Endodermal cell (in vitro differentiated cells): ENCODE measurements around the gene REXO5. TPM values are rescaled to one million over a fixed set of nuclear protein-coding genes. Genes with fewer than 3 reads are reported as not detected.

Experiments
- DNase-seq: peaks from one replicate; pipeline ENCODE4 v3.0.0-alpha.2; 2017
- H3K27ac ChIP-seq: 2 replicates; pipeline ENCODE4 v1.5.1; 2013; ENCODE audit warnings: mild to moderate bottlenecking, low read depth, low read length, moderate library complexity
- H3K27me3 ChIP-seq: 2 replicates; pipeline ENCODE4 v1.6.1; 2013; ENCODE audit warnings: mild to moderate bottlenecking, low read length, moderate library complexity; ENCODE audit not compliant: insufficient read depth, control insufficient read depth, poor library complexity, severe bottlenecking
- H3K36me3 ChIP-seq: 2 replicates; pipeline ENCODE4 v1.7.0; 2013; ENCODE audit warnings: mild to moderate bottlenecking, low read length, moderate library complexity; ENCODE audit not compliant: control insufficient read depth, insufficient read depth
- H3K4me1 ChIP-seq: one replicate; pipeline ENCODE4 v1.7.0; 2013; ENCODE audit warnings: low read length; ENCODE audit not compliant: control insufficient read depth, insufficient read depth
- H3K4me3 ChIP-seq: 2 replicates; pipeline ENCODE4 v1.5.1; 2013; ENCODE audit warnings: mild to moderate bottlenecking, low read length, moderate library complexity
- H3K9ac ChIP-seq: 2 replicates; pipeline ENCODE4 v1.6.1; 2013; ENCODE audit warnings: mild to moderate bottlenecking, low read length, moderate library complexity; ENCODE audit not compliant: poor library complexity, severe bottlenecking; ENCODE audit errors: extremely low read depth
- H3K9me3 ChIP-seq: 2 replicates; pipeline ENCODE4 v1.6.1; 2013; ENCODE audit warnings: mild to moderate bottlenecking, low read length, moderate library complexity; ENCODE audit not compliant: control insufficient read depth
- H3K27ac Mint-ChIP-seq: 2 replicates; pipeline ENCODE4 v1.8.0; 2020; ENCODE audit warnings: mixed read lengths
- H3K27me3 Mint-ChIP-seq: 2 replicates; pipeline ENCODE4 v1.8.0; 2021; ENCODE audit warnings: mild to moderate bottlenecking, mixed read lengths; ENCODE audit not compliant: insufficient read depth
- H3K36me3 Mint-ChIP-seq: 2 replicates; pipeline ENCODE4 v1.8.0; 2020; ENCODE audit warnings: low read depth, mixed read lengths
- H3K4me1 Mint-ChIP-seq: 2 replicates; pipeline ENCODE4 v1.8.0; 2020; ENCODE audit warnings: mixed read lengths
- H3K4me3 Mint-ChIP-seq: 2 replicates; pipeline ENCODE4 v1.8.0; 2020; ENCODE audit warnings: mild to moderate bottlenecking, moderate library complexity, mixed read lengths
- H3K9me3 Mint-ChIP-seq: 2 replicates; pipeline ENCODE4 v1.8.0; 2020; ENCODE audit warnings: mild to moderate bottlenecking, mixed read lengths
- WGBS, 2 experiments: methylation state at CpG; one replicate each; pipeline versions ENCODE4 v1.1.5 to v1.1.7; 2013; ENCODE audit warnings: missing lambda C conversion rate in 2 of 2, mixed read lengths in 1 of 2; ENCODE audit not compliant: insufficient coverage in 1 of 2, insufficient read length in 1 of 2; 5-methylcytosine and 5-hydroxymethylcytosine counted together
- total RNA-seq, 2 donors: library from RNA; stranded (reverse); fragmentation: NEBNext Ultra II Directional in 1 of 2; extraction: Animal tissue kit (Norgen Biotek cat#: 25700) in 1 of 2; gene quantifications; 2 replicates in 1 of 2; 3 replicates in 1 of 2; pipeline ENCODE4 v1.2.1, GENCODE V29; 2021
- TF ChIP-seq, protein P1 (sequence below): fragments of 200-600 bp; sonication (generic); conservative IDR thresholded peaks from 2 replicates; pipeline ENCODE4 v1.5.0; 2021; ENCODE audit warnings: antibody characterized with exemption, mild to moderate bottlenecking

Gene REXO5
- total RNA-seq, 2 donors from 2014 or later, result 4.3 to 10.2 TPM

GRCh38 chr16:20871941-20872815 is 65.9 kb downstream of the REXO5 start:
- H3K27ac Mint-ChIP-seq, result no peak overlapping the region
- TF ChIP-seq, protein P1, sequence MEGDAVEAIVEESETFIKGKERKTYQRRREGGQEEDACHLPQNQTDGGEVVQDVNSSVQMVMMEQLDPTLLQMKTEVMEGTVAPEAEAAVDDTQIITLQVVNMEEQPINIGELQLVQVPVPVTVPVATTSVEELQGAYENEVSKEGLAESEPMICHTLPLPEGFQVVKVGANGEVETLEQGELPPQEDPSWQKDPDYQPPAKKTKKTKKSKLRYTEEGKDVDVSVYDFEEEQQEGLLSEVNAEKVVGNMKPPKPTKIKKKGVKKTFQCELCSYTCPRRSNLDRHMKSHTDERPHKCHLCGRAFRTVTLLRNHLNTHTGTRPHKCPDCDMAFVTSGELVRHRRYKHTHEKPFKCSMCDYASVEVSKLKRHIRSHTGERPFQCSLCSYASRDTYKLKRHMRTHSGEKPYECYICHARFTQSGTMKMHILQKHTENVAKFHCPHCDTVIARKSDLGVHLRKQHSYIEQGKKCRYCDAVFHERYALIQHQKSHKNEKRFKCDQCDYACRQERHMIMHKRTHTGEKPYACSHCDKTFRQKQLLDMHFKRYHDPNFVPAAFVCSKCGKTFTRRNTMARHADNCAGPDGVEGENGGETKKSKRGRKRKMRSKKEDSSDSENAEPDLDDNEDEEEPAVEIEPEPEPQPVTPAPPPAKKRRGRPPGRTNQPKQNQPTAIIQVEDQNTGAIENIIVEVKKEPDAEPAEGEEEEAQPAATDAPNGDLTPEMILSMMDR, result no peak
- H3K4me3 Mint-ChIP-seq, result no peak overlapping the region

GRCh38 chr16:20873331-20873730 is 67.0 kb downstream of the REXO5 start:
- no peak overlapping the region for H3K9ac ChIP-seq
- Mint-ChIP-seq H3K27ac (no peak overlapping the region), H3K36me3 (peaks cover 7% of the 10 kb centered on the region)

More at GRCh38 chr16:20871941-20872815, 65.9 kb downstream of the REXO5 start:
- H3K9me3 ChIP-seq, result no peaks in the 10 kb centered on the region
- H3K4me3 ChIP-seq, result no peak overlapping the region
- peaks cover 29% of the 10 kb centered on the region for H3K4me1 ChIP-seq
- 77 to 86% methylated on average over 5 to 9 of the region's 9 CpGs for WGBS, 2 experiments
- H3K27ac ChIP-seq, result no peak overlapping the region
- no peaks in the 10 kb centered on the region for H3K27me3 ChIP-seq
- Mint-ChIP-seq H3K4me1 (peaks cover 56% of the 10 kb centered on the region), H3K27me3 (no peaks in the 10 kb centered on the region), H3K36me3 (peaks cover 5% of the 10 kb centered on the region), H3K9me3 (no peaks in the 10 kb centered on the region)
- no peak overlapping the region for H3K9ac ChIP-seq
- peaks cover 2% of the 10 kb centered on the region for H3K36me3 ChIP-seq
- DNase-seq, result no peak

DNA sequence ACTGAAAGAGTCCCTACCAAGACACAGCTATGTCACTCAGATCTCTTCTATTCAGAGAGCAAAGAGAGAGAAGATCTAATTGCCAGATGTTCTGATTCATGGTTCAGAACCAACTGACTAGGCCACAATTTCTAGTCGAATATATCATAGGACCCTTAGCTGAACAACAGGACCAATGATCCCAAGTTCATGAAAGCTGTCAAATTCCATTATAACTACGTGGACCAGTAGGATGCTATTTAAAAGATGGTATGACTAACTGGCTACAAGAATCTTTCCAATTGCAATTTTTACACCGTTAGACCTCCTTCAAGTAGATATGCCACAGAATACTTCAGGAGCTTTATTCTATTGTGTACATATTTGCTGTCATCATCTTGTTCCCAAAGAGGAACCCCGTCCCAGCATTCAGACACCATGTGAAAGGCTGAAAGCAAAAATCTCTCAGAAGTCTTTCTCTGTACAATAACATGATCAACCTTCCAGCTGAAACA is 67.8 kb downstream of the REXO5 start:
- H3K4me3 Mint-ChIP-seq, result no peak overlapping the region
- H3K27ac Mint-ChIP-seq, result no peak overlapping the region
- H3K4me1 Mint-ChIP-seq, result peaks cover 61% of the 10 kb centered on the region
- no peak overlapping the region for H3K27ac ChIP-seq
- H3K36me3 Mint-ChIP-seq, result peaks cover 7% of the 10 kb centered on the region
- DNase-seq, result no peak
- peaks cover 34% of the 10 kb centered on the region for H3K4me1 ChIP-seq
- H3K27me3 ChIP-seq, result no peaks in the 10 kb centered on the region
- no peaks in the 10 kb centered on the region for H3K9me3 ChIP-seq
- H3K4me3 ChIP-seq, result no peak overlapping the region
- no peak overlapping the region for H3K9ac ChIP-seq
- H3K27me3 Mint-ChIP-seq, result no peaks in the 10 kb centered on the region
- no peaks in the 10 kb centered on the region for H3K9me3 Mint-ChIP-seq
- WGBS, 2 experiments, result 90 to 94% methylated on average over 1 to 4 of the region's 4 CpGs
- H3K36me3 ChIP-seq, result peaks cover 5% of the 10 kb centered on the region
- TF ChIP-seq, protein P1, result no peak

More at GRCh38 chr16:20873331-20873730, 67.0 kb downstream of the REXO5 start:
- H3K27ac ChIP-seq, result no peak overlapping the region
- Mint-ChIP-seq H3K9me3 (no peaks in the 10 kb centered on the region), H3K4me1 (peaks cover 56% of the 10 kb centered on the region), H3K4me3 (no peak overlapping the region), H3K27me3 (no peaks in the 10 kb centered on the region)
- H3K4me3 ChIP-seq, result no peak overlapping the region
- WGBS, 2 experiments, result 82 to 85% methylated on average over 3 of the region's 3 CpGs
- H3K4me1 ChIP-seq, result peaks cover 29% of the 10 kb centered on the region
- DNase-seq, result no peak
- TF ChIP-seq, protein P1, result no peak
- no peaks in the 10 kb centered on the region for H3K27me3 ChIP-seq
- H3K36me3 ChIP-seq, result peaks cover 5% of the 10 kb centered on the region
- no peaks in the 10 kb centered on the region for H3K9me3 ChIP-seq
